AML-193 (cell line): ENCODE results near the gene SVIL.
"Not testable (repeated sequence)": the region's sequence is repeated elsewhere in the genome, so short reads cannot be mapped to it uniquely, and the experiment has no call there.

Experiments used
- DNase-seq, 2 experiments: peaks; one replicate each; lab custom pipeline; 2025; lab: John Stamatoyannopoulos, UW

Gene SVIL

GRCh38 chr10:29515879-29516278 is 118.9 kb downstream of the SVIL start:
- not testable (repeated sequence) for DNase-seq

GRCh38 chr10:29515104-29515503 is 119.7 kb downstream of the SVIL start:
- not testable (repeated sequence) for DNase-seq

- DNase-seq: no peak
Observed at GRCh38 chr10:29514306-29514705, 120.5 kb downstream of the SVIL start.

- DNase-seq: no peak
Observed at GRCh38 chr10:29512425-29512974, 122.3 kb downstream of the SVIL start.

- not testable (repeated sequence) for DNase-seq
Observed at GRCh38 chr10:29511806-29512205, 123.0 kb downstream of the SVIL start.

- DNase-seq: not testable (repeated sequence)
Observed at GRCh38 chr10:29510483-29511157, 124.2 kb downstream of the SVIL start.

- no peak for DNase-seq
Observed at GRCh38 chr10:29508554-29509244, 126.1 kb downstream of the SVIL start.

GRCh38 chr10:29507750-29508149 is 127.0 kb downstream of the SVIL start:
- DNase-seq: not testable (repeated sequence)

GRCh38 chr10:29506324-29506921 is 128.3 kb downstream of the SVIL start:
- DNase-seq: not testable (repeated sequence)

- no peak for DNase-seq
Observed at GRCh38 chr10:29502351-29502750, 132.4 kb downstream of the SVIL start.

- DNase-seq: no peak
Observed at GRCh38 chr10:29501692-29502091, 133.1 kb downstream of the SVIL start.

GRCh38 chr10:29499993-29500537 is 134.7 kb downstream of the SVIL start:
- DNase-seq: no peak

GRCh38 chr10:29496341-29497162 is 138.2 kb downstream of the SVIL start:
- no peak for DNase-seq

- DNase-seq: no peak
Observed at GRCh38 chr10:29495366-29495765, 139.4 kb downstream of the SVIL start.

GRCh38 chr10:29493697-29494096 is 141.1 kb downstream of the SVIL start:
- no peak for DNase-seq

GRCh38 chr10:29492774-29493173 is 142.0 kb downstream of the SVIL start:
- no peak for DNase-seq

- DNase-seq: no peak
Observed at GRCh38 chr10:29491918-29492317, 142.9 kb downstream of the SVIL start.

GRCh38 chr10:29490781-29491280 is 143.9 kb downstream of the SVIL start:
- DNase-seq: not testable (repeated sequence)

- DNase-seq: not testable (repeated sequence)
Observed at GRCh38 chr10:29488471-29488870, 146.3 kb downstream of the SVIL start.

- DNase-seq: not testable (repeated sequence)
Observed at GRCh38 chr10:29487884-29488266, 146.9 kb downstream of the SVIL start.
